Activated naive CD8-positive, alpha-beta T cell treated with anti-CD3 and anti-CD28 coated beads, Interleukin-2, amount 50 U/mL, for 16 hours (primary cell): ENCODE measurements around the gene ACTA1.
"Not testable (repeated sequence)": the region's sequence is repeated elsewhere in the genome, so short reads cannot be mapped to it uniquely, and the experiment has no call there.

Source experiments
- DNase-seq: peaks from one replicate; pipeline ENCODE4 v3.0.0-alpha.2; 2020; ENCODE audit warnings: low read depth, low spot score

ACTA1 gene

GRCh38 chr1:229434005-229434640, at the start of gene ACTA1:
TSS of gene ACTA1 (minus strand) at chr1:229434094. CDS start at chr1:229433115, 979 bp downstream.
- DNase-seq: no peak

DNA sequence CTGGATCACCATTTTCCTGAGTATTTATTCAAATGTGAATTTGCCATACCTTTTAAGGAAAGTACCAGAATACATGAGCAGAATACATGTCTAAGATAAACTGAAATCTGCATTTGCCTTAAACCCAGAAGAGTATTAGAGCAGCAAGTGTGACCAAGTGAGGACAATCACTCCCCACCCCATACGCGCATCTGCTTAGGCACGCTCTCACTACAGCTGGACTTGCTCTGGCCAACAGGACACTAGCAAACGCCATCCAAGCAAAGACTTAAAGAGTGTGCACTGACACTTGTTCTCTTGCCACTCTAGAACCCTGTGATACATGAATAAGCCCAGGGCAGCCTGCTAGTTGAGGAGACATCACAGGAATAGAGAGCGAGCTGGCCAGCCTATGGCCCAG, 48.6 kb upstream of the ACTA1 start:
- DNase-seq: no peak

DNA sequence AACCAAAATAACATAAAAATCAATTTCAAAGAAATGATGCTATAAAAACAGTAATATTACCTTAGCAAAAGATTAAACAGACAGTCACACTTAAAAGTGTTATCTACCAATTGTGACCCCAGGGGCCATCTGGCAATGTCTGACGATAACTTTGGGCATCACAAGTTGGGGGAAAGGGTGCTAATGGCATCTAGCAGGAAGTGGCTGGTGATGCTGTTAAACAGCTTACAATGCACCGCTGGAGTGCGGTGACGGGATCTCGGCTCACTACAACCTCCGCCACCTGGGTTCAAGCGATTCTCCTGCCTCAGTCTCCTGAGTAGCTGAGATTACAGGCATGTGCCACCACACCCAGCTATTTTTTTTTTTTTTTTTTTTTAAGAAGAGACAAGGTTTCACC, 46.6 kb upstream of the ACTA1 start:
- no peak for DNase-seq

DNA sequence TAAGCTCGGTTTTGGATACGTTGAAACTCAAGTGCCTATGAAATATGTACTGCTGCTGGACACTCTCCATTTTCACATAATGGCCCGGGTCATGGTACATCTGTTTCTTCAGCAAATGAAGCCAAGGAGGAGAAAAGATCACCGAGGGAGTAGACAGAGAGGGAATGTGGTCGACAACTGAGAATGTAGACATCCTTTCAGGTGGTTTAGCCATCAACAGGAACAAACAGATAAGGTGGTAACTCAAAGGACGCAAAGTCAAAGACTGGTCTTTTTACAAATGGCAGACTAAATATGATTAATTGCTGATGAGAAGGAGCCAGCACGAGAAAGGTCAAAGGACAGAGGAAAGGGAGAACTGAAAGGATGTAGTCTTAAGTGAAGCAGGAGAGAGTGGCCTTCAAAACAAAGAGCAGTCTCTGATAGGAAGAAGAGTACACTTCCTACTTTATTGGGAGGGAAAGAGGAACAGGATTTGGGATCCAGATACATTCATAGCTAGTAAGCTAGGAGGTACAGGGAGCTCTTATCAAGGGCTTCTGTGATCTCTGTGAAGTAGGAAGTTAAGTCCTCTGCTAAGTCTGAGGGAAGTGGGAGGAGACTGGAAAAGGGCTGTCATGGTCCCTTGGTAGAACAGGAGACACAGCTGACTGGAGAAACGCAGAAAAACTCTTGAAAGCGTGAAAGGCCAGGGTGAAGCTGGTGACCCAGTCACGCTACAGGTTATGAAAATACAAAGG, 45.9 kb upstream of the ACTA1 start:
- DNase-seq: no peak

DNA sequence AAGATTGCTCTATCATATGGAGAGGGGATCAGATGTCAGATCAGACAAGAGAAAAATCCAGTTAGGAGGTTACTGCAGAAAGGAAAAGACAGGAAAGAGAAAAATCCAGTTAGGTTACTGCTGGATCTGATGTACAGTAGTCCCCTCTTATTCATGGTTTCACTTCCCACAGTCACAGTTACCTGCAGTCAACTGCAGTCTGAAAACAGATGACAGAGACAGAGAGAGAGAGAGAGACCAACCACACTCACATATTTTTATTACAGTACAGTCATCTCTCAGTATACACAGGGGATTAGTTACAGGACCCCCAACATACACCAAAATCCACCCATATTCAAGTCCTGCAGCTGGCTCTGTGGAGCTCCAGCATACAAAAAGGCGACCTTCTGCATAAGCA, 45.0 kb upstream of the ACTA1 start:
- no peak for DNase-seq

DNA sequence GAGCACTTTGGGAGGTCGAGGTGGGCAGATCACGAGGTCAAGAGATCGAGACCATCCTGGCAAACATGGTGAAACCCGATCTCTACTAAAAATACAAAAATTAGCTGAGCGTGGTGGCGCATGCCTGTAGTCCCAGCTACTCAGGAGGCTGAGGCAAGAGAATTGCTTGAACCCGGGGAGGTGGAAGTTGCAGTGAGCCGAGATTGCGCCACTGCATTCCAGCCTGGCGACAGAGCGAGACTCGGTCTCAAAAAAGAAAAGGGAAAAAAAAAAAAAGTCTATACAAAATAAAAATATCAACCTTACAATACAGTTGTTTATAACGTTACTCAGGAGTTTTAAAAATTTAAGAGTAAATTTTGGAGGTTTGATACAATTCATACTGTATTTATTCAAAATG, 42.0 kb upstream of the ACTA1 start:
- DNase-seq: not testable (repeated sequence)

DNA sequence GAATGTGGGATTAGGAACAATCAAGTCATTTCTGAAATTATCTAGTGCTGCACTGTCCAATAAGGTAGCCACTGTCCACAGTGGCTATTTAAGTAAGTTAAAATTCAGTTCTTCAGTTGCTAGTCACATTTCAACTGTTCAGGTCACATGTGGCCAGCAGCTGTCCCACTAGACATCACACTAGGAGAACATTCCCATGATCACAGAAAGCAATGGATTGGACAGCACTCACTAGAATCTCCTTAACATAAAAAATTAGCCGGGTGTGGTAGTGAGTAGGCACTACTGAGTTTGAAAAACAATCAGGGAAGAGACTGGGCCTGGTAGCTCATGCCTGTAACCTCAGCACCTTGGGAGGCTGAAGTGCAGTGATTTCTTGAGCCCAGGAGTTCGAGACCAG, 40.6 kb upstream of the ACTA1 start:
- DNase-seq: no peak

GRCh38 chr1:229471175-229471574, 37.3 kb upstream of the ACTA1 start:
- DNase-seq: no peak

DNA sequence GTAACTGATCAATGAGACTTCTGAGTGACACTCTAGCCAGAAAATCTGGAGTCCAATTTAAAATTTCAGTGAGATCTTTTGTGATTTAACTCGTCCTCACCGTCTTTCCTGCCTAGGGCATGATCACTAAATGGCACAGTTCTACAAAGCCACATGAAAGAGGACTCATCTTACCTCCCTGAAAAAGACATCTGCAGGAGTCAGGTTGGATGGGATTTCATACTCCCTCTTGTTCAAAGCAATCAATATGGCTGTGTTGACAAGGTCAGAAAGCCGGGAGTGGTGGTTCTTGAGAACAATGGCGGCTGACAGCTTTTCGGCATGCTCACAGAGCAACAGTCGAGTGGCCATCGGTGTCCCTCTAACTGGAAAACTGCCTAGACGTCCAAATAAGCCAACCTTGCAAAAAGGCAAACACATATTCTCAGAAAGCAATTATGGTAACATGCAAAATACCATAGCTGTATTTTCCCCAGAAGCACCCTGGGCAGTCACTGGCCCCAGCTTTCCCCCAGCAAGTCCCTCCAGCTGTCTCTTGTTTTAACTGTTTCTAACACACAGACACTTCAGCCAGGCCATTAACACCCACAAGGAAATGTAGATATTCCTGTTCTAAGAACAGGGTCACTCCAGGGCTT, 36.6 kb upstream of the ACTA1 start:
- DNase-seq: no peak

DNA sequence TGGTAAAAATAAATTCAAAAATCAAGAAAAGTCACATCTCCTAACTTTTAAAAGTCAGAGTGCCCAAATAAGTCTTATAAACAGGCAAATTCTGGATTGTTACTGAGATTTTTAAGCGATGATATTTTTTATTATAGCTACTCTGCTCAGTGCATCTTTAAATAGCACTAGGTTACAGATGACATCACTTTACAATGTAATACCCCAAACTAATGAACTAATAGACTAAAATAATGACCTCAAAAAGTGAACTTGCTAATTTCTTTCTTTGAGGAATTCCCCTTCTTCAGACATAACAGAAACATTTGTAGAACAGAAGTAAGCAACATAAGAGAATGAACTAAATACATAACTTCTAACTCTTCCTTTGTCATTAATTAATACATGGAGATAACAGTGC, 33.0 kb upstream of the ACTA1 start:
- no peak for DNase-seq

- no peak for DNase-seq
These were observed 30.8 kb upstream of the ACTA1 start for GRCh38 chr1:229464672-229465071.

GRCh38 chr1:229461032-229461668, 27.3 kb upstream of the ACTA1 start:
- no peak for DNase-seq

DNA sequence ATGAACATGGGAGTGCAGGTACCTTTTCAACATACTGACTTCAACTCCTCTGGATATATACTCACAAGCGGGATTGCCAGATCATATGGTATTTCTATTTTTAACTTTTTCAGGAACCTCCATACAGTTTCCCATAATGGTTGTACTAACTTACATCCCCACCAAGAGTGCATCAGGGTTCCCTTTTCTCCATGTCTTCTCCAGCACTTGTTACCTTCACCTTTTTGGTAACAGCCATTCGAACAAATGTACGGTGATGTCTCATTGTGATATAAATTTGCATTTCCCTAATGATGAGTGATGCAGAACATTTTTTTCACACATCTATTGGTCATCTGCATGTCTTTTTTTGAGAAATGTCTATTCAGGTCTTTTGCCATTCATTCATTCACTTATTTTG, 25.9 kb upstream of the ACTA1 start:
- no peak for DNase-seq

DNA sequence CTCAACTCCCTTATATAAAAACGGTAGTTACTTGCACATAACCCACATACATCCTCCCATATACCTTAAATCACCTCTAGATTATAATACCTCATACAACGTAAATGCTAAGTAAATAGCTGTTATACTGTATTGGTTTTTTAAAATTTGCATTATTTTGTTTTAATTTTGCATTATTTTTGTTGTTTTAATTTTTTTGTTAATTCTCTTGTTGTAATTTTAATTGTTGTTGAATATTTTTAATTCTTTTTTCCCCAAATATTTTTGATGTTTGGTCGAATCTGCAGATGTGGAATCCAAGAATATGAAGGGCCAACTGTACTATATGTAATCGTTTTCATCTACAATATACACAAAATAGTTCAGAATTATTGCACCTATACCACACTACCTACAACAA, 23.5 kb upstream of the ACTA1 start:
- no peak for DNase-seq

DNA sequence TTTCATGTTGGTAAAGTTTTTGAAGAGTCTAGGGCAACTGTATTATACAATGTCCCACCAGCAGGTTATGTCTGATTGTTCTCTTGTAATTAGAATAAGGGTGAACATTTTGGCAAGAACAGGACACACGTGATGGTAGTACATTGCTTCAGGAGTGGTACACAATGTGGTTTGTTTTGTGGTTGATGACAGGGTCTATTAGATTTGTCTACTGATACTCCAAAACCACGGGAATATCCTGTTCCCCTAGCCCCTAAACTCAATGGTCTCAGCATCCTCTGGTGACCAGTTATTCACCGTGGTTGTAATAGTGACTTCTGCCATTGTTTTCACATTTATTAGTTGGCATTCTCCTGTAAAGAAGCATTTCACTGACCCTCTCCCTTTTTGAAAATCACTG, 22.1 kb upstream of the ACTA1 start:
- no peak for DNase-seq

GRCh38 chr1:229454056-229454455, 20.2 kb upstream of the ACTA1 start:
- DNase-seq: no peak

GRCh38 chr1:229452956-229453801, 19.3 kb upstream of the ACTA1 start:
- no peak for DNase-seq

DNA sequence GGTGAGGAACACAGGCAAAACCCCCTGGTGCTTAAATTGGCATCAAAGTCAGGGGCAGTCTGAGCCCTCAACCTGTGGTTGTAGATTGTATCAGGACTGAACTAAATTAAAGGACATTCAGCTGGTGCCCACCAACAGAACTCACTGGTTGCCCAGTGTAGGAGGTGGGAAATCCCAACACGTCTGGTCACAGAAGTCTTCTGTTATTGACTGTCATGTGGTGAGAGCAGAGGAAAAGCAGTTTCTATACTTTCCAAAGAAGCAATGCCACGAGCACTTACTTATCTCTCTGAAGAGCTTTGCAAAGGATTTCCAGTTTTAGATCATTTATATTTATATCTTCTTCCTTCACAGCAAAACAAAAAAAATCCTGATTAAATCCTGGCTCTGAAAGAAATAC, 15.0 kb upstream of the ACTA1 start:
- DNase-seq: no peak

DNA sequence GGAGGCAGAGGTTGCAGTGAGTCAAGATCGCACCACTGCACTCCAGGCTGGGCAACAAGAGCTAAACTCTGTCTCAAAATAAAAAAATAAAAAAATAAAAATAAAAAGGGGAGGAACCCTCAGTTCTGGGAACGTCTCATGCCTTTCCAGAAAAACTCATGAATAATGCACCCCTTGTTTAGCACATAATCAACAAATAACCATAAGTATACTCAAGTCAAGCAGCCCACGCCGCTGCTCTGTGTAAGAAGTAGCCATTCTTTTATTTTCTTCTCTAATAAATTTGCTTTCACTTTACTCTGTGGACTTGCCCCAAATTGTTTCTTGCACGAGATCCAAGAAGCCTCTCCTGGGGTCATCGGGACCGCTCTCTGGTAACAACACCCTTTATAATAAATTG, 14.5 kb upstream of the ACTA1 start:
- DNase-seq: no peak

DNA sequence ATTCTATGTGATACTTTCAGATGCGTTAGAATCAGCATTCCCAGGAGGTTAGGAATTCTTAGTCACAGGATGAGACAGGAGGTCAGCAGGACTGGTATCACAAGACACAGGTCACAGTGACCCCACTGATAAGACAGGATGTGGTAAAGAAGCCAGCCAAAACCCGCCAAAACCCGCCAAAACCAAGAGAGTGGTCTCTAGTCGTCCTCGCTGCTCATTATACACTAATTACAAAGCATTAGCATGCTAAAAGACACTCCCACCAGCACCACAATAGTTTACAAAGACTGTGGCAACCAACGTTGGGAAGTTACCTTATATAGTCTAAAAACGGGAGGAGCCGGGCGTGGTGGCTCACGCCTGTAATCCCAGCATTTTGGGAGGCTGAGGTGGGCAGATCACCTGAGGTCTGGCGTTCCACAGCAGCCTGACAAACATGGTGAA, 13.9 kb upstream of the ACTA1 start:
- no peak for DNase-seq

DNA sequence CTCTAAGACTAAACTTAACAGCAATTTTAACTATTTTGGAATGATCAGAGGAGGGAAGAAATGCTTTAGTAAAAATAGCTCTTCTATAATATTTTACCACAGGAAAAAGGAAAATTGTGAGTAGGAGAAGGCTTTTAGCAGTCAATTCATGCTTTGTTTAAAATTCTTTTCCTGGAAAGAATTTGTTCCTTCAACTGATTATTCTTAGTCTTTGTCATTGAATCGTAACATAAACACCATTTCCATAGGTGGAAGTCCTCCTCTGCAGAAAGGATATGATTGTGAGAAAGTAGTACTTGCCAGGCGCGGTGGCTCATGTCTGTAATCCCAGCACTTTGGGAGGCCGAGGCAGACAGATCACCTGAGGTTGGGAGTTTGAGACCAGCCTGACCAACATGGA, 11.9 kb upstream of the ACTA1 start:
- DNase-seq: no peak
